Measurements from ENCODE around the gene NDRG2.
"Not testable (repeated sequence)": the region's sequence is repeated elsewhere in the genome, so short reads cannot be mapped to it uniquely, and the experiment has no call there.

Gene NDRG2

GRCh38 chr14:21033133-21033698 lies 8.4 kb upstream of the NDRG2 start:
- DNase-seq (ENCODE audit: low spot score): no peak

DNA sequence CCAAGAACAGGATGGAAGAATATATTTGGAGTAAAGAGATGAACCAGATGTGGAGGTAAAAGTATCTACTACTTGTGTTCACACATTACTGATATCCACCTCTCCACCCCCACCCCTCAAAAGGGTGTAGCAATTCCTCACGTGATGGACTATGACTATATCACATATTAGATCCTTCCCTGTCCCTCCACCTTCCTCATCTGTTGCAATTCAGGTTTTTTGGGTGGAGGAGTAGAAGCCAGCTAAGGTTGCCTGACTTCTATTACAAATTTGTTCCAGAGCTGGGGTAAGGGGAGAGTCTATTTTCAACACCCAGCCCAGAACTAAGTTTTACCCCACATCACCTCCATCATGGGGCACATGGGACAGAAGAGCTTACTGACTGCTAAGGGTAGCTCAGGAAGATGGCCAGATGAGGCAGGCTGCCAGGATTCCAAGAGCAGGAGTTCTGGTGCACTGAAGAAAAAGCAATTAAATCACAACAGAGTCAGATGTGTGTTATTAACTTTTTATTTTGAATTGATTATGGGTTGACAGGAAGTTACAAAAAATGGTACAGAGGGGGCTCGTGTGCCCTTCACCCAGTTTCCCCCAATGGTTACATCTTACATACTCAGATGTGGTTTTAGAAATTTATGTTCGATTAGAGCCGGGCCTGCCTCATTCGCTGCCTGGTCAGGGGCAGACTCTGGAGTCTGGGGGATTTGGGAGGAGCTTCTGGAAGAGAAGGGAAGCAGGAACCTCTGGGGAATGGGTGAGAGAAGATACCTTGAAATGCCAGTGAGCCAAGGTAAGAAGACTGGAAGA lies 7.7 kb upstream of the NDRG2 start:
- DNase-seq (ENCODE audit: low spot score): no peak

DNA sequence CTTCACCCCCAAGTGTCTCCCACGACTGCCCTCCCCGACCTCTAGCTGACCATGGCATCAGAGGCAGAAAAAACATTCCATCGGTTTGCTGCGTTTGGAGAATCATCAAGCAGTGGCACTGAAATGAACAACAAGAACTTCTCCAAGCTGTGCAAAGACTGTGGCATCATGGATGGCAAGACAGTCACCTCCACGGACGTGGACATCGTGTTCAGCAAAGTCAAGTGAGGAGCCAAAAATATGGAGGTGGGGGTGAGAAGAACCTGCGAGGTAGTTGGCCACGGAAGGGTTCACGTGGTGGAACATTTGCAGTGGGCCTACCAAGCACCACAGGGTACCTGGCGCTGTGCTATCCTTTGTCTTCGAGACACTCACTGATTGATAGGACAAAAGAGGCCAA lies 5.7 kb upstream of the NDRG2 start:
- DNase-seq (ENCODE audit: low spot score): no peak

DNA sequence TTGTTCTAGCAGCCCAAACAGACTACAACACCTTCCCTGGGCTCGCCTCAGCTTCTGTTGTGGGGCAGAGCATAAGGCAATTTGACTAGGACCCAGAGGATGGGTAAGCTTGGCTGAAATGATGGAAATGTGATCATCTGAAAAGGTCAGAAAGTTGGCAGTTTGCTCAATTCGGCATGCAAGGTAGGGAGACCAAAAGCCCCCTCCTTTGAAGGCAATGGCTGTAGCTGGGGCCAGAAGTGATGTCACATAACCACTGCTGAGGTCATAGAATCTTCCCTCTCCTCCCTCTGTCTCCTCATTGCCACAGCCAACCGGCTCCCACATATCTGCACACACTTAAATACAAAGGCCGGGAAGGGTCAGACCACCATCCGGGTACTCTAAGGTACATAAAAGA lies 5.1 kb upstream of the NDRG2 start, which contains the start of gene TPPP2:
Gene TPPP2, plus strand, starts transcription at position 301 of the 400 bp plus-strand sequence. CDS start 365 bp downstream, outside the sequence.
- DNase-seq (ENCODE audit: low spot score): no peak

DNA sequence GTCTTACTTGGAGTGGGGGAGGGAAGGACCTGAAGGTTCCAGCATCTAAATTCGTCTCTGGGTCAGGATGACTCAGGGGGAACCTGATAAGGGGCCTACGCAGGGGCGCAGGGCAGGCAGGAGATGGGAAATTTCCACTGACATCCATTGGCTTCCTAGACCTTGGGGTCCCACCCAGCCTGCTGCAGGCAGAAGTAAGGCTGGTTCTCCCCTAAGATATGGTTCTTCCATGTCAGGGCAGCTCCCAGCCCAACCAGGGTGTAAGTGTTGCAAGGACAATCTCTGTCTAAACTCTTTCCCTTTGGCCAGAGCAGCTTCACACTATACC lies 2.1 kb upstream of the NDRG2 start:
- DNase-seq (ENCODE audit: low spot score): no peak

DNA sequence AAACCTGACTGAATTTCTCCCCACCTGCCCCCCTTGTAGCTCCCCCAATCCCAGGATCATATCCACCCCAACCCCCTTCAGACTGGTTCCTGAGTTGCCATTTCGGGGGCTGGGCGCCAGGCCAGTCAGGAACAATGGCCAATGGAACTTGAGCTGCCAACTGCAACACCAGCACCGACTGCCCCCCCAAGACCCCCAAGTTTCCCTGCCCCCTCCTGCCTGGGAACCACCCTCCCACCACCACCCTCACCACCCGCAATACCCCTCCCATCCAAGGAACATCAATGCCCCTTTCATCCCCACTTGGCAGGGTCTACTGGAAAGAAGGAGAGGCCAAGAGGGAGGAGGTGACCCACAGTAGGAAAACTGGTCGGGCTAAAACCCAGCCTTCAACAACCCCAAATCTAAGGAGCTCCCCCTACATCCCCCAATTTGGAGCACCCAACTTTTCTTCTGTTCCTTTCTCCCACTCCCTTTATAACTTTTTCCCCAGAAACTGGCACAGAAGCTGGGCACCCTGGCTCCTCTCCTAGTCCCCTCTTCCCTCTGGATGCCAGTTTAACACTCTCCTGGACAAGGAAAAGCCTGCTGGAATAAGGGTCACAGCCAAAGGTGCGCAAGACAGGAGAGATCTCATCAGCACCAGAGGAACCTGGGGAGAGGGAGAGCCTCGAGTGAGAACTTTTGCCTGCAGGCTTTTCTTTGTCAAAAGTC lies 1.6 kb upstream of the NDRG2 start:
- no peak for DNase-seq (ENCODE audit: low spot score)

DNA sequence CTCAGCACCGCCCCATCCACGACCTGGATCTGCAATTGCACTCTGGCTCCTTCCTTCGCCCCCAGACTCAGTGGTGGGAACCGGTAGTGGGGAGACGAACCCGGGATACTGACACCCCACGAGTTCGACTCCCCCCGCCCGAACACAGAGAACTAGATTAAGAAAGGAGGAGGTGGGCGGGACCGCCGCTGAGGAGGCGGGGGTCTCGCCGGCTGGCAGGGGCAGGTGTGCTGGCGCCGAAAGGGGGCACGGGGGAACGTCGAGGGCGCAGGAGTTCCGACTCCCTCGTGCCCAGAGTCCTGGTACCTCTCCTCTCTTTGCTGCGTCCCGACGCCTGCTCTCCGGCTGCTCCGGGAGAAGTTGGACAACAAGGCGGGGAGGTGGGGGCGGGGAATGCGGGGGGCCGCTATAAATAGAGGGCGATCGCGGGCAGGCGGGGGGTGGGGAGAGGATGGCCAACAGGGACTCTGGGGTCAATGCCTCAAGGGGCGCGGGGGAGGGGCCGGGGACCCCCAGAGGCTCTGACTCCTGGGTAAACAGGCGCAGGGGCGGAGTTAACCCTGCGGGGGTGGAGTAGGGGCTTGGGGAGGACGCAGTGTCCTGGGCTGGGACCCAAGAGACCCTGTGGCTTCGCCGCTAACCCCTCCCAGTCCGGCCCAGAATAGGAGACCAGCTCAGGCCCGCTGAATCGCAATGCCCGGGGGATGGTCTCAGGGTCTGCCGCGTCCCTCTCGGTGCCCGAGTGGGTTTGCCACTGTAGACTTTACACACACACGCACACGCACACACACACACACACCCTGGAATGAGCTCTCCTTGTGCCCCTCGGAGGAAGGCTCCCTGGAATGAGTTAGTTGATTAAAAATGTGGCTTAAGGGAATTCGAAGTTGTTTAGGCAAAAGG lies 761 bp upstream of the NDRG2 start:
- DNase-seq (ENCODE audit: low spot score): peak; percentile 66

DNA sequence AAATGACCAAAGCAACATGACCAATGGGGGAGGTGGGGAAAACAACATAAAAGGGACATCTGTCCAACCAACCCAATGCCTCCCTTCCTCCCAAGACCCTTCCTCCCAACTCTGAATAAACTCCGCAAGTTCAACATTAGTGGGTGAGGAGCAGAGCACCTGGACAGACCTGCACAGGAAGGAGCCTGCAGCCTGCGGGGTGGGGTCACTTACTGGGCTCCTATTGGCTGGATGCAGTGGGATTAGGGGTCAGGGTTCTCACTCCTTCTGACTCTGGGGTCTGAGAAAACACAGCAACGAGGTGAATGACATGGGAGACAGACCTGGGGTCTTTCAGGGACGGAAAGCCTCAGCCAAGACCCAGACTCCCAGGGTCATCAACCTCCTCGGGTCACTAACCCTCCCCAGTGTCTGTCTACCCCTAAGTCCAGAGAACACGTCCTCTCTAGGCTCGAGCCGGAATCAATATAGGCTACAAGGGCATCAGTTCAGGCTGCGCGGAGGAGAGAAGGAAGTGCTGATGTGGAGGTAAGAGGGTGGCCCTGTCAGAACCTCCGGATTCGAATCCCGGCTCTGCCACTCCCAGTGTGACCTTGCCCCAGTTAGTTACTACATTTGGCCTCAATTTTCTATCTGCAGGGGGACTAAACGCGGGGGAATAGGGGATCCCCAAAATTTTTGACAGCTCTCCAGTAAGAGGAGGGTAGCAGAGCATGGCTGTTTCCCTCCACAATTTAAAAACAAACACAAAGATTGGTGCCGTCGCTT lies 860 bp downstream of the NDRG2 start:
- DNase-seq (ENCODE audit: low spot score): no peak

GRCh38 chr14:21023174-21023573 lies 1.7 kb downstream of the NDRG2 start:
- no peak for DNase-seq (ENCODE audit: low spot score)

DNA sequence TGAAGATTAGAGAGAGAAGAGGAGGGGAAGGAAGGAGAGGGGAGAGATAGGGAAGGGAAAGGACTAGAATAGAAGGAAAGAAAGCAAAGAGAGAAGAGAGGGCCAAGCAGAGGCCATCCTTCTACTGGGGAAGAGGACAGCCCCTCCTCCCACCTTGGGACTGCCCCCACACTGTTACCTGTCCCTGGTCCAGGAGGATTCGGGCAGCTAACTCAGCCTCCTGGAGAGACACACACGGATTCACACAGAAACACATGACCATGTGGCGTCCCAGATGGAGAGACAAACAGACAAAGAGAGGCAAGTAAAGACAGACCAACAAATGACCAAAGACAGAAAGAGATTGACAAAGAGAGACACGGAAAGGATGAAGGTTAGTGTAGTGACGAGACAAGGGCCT lies 2.2 kb downstream of the NDRG2 start:
- no peak for DNase-seq (ENCODE audit: low spot score)

DNA sequence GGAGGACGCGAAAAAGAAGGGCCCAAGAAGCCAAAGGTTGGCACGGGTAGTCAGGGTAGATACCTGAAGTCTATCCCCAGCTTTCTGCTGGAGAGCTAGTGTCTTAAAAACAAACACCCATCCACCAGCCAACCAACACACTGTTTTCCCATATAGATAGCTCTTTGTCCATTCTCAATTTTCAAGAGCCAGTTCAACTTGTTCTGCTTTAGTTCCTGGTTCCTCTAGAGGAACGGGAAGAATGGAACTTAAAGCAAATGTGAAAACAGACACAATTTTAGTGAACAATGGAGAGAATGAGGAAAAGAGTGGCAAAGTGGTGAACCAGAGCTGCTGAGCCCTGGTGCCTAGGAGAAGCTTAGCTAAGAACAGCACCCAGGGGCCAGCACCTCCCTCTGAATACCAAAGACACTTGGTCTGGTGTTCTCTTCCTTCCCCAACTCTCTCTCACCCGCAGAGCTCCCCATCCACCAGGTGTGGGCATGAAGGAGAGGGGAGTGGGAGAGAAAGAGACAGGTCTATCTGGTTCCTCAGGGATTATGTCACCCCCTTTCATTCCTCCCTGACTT lies 3.8 kb downstream of the NDRG2 start:
- DNase-seq (ENCODE audit: low spot score): no peak

DNA sequence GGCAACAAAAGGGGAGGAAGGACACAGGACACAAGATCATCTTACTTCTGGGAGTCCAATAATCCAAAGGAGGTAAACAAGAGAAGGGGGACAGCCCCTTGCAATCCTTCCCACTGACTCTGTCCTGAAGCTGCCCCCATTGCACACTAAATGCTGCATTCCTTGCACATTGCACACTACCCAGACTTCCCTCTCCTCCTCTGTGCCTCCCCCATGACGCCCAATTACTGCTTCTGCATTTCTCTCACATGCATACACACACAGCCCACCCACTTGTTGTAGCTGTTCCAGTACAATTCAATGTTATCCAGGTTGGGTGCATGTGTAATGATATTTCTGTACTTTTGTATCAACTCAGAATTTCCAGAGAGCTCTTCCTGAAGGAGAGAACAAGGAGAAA lies 5.5 kb downstream of the NDRG2 start:
- no peak for DNase-seq (ENCODE audit: low spot score)

DNA sequence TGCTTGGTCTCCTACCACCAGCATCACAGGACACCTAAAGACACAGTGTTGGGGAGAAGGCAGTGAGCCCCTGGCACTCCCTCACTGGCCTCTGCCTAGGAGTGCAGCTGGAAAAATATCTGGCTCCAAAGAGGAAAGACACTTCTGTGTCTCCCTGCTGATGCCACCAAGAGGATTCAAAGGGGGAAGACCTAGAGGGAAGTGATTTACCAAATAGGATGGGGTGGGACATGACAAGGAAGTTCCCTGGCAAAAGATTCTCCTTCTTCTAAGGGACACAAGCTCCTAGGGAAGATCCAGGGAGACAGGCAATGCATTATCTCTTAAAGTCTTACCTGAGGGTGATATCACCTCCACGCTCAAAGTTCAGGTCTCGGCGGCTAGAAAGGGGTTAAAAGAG lies 6.1 kb downstream of the NDRG2 start:
- DNase-seq (ENCODE audit: low spot score): no peak

GRCh38 chr14:21018286-21018685 lies 6.6 kb downstream of the NDRG2 start:
- no peak for DNase-seq (ENCODE audit: low spot score)

DNA sequence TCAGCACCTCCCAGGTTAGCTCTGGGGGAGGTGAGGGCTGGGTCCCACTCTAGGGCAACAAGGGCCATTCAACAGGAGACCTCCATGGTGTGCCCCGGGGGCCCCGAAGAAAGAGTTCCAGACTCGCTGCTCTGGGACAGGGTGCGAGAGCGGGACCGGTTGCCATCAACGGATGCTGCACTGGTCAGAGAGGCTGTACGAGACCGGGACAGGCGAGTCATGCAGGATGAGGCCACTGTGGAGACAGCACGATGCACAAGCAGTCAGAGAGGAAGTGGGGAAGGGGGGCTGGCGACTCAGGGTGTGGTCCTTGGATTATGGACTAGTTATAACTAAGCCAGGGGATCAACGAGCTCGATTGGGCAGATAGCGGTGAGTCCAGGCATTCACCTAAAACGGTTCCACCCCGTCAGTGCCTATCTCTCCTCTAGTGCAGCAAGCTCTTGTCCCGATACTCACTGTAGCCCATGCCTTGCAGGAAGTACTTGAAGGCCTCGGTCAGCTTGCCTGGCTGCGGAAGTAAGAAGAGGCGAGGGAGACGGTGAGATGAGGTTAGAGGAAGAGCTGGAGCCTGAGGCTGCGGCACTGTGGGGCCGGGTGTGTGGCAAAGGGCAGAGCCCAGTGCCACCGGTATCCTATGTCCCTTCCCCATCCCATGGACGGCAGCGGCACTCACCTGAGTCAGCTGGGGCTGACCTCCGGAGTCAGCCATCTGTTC lies 7.2 kb downstream of the NDRG2 start:
- no peak for DNase-seq (ENCODE audit: low spot score)

GRCh38 chr14:21016413-21017190 lies 8.3 kb downstream of the NDRG2 start:
- DNase-seq (ENCODE audit: low spot score): no peak

- no peak for DNase-seq (ENCODE audit: low spot score)
Measured at GRCh38 chr14:21015312-21015711, 9.5 kb downstream of the NDRG2 start.

GRCh38 chr14:21014761-21015190 lies 10.1 kb downstream of the NDRG2 start:
- DNase-seq (ENCODE audit: low spot score): peak; percentile 87

GRCh38 chr14:21011136-21011535 lies 13.7 kb downstream of the NDRG2 start:
- no peak for DNase-seq (ENCODE audit: low spot score)

- not testable (repeated sequence) for DNase-seq (ENCODE audit: low spot score)
Measured at GRCh38 chr14:21009721-21010120, 15.1 kb downstream of the NDRG2 start.

All from ecto neural progenitor cell (in vitro differentiated cells).